K562 (cell line): ENCODE measurements around the gene DUSP28. TPM values are rescaled to one million over a fixed set of nuclear protein-coding genes. Genes with fewer than 3 reads are reported as not detected.

ENCODE experiments used
- ARNT ChIP-seq, 2 experiments: fragments of 450-650 bp; IDR thresholded peaks; 2 replicates each; pipeline ENCODE4 v1.6.1; 2016; ENCODE audit warnings: mild to moderate bottlenecking in 1 of 2
- COPS2 ChIP-seq: fragments of 450-650 bp; conservative IDR thresholded peaks from 2 replicates; pipeline ENCODE4 v1.6.1; 2016; ENCODE audit warnings: mild to moderate bottlenecking, moderate library complexity
- DACH1 ChIP-seq: fragments of 450-650 bp; IDR thresholded peaks from 2 replicates; pipeline ENCODE4 v1.6.1; 2018; ENCODE audit not compliant: partially characterized antibody
- EZH2 ChIP-seq: IDR thresholded peaks from 2 replicates; pipeline ENCODE4 v1.6.1; 2012; ENCODE audit warnings: low read depth, mild to moderate bottlenecking, inconsistent platforms, low read length, borderline replicate concordance
- HDAC3 ChIP-seq: fragments of 450-650 bp; IDR thresholded peaks from 2 replicates; pipeline ENCODE4 v1.6.1; 2018; ENCODE audit warnings: borderline replicate concordance, mild to moderate bottlenecking, moderate library complexity; ENCODE audit not compliant: partially characterized antibody
- MAZ ChIP-seq, 2 experiments: fragments of 450-650 bp in 1 of 2; sonication (generic) in 1 of 2; formaldehyde crosslinking; IDR thresholded peaks in 1 of 2; conservative IDR thresholded peaks in 1 of 2; 2 replicates each; pipeline versions ENCODE4 v1.4.0 to v1.5.0; 2020; ENCODE audit warnings: mild to moderate bottlenecking in 1 of 2, missing genetic modification reagents in 1 of 2
- MTF1 ChIP-seq: fragments of 250-450 bp; sonication (Bioruptor Pico); IDR thresholded peaks from 2 replicates; pipeline ENCODE4 v1.9.0; 2021; ENCODE audit warnings: moderate library complexity, mild to moderate bottlenecking, inconsistent platforms, borderline replicate concordance
- NFRKB ChIP-seq: fragments of 450-650 bp; IDR thresholded peaks from 2 replicates; pipeline ENCODE4 v1.6.1; 2016; ENCODE audit warnings: low read depth
- RAD51 ChIP-seq: fragments of 450-650 bp; IDR thresholded peaks from 2 replicates; pipeline ENCODE4 v1.7.1; 2016; ENCODE audit warnings: low read depth, mild to moderate bottlenecking, borderline replicate concordance
- TEAD2 ChIP-seq: fragments of 450-650 bp; IDR thresholded peaks from 2 replicates; pipeline ENCODE4 v1.6.1; 2016; ENCODE audit warnings: missing genetic modification characterization, control low read depth, missing compliant biosample characterization
- ZNF174 ChIP-seq: fragments of 250-450 bp; sonication (Bioruptor Pico); IDR thresholded peaks from 2 replicates; pipeline ENCODE4 v1.4.0; 2020; ENCODE audit warnings: mild to moderate bottlenecking
- ZNF175 ChIP-seq: fragments of 200-800 bp; sonication (Bioruptor generic); IDR thresholded peaks from 2 replicates; pipeline ENCODE4 v1.6.1; 2016; ENCODE audit warnings: low read depth, mild to moderate bottlenecking, missing genetic modification characterization, missing compliant biosample characterization
- ZNF444 ChIP-seq: fragments of 250-450 bp; sonication (Bioruptor Pico); IDR thresholded peaks from 2 replicates; pipeline ENCODE4 v1.4.0; 2020; ENCODE audit warnings: mild to moderate bottlenecking, moderate library complexity
- polyA plus RNA-seq, 8 experiments: library from polyadenylated mRNA; depleted of rRNA in 4 of 8; stranded (reverse) in 5 of 8; unstranded in 3 of 8; fragments of >200 nt; fragmentation: Nextera tagmentation in 2 of 8; fragmentation: Illumina TruSeq in 1 of 8; extraction: Ambion mirVana in 2 of 8; extraction: Trizol in 1 of 8; gene quantifications; 2 replicates each; pipeline versions ENCODE4 v1.2.1 to v1.2.3, GENCODE V29; 2011 to 2014; ENCODE audit warnings: inconsistent platforms in 1 of 8, missing spikeins in 1 of 8
- total RNA-seq, 7 experiments: library from RNA; depleted of rRNA in 6 of 7; stranded (reverse); fragments of >200 nt in 6 of 7; fragmentation: Illumina TruSeq in 2 of 7; extraction: Trizol in 2 of 7; gene quantifications; 2 replicates each; pipeline versions ENCODE4 v1.2.1 to v1.2.3, GENCODE V29; 2011 to 2021; ENCODE audit warnings: low replicate concordance in 1 of 7
- TF ChIP-seq, protein P1 (sequence below): sonication (generic); formaldehyde crosslinking; IDR thresholded peaks from 2 replicates; pipeline ENCODE4 v1.8.0; 2023; ENCODE audit warnings: mild to moderate bottlenecking, missing genetic modification reagents
- TF ChIP-seq, protein P2 (sequence below), 2 experiments: fragments of 450-650 bp; formaldehyde crosslinking in 1 of 2; IDR thresholded peaks; 2 replicates each; pipeline versions ENCODE4 v1.4.0 to v1.6.1; 2014 to 2020; ENCODE audit warnings: mild to moderate bottlenecking in 2 of 2, borderline replicate concordance in 1 of 2, low read depth in 1 of 2
- TF ChIP-seq, protein P3 (sequence below): sonication (generic); formaldehyde crosslinking; IDR thresholded peaks from 2 replicates; pipeline ENCODE4 v1.9.0; 2022; ENCODE audit warnings: mild to moderate bottlenecking, missing genetic modification reagents
- TF ChIP-seq, protein P4 (sequence below): fragments of 250-450 bp; sonication (Bioruptor Pico); IDR thresholded peaks from 2 replicates; pipeline ENCODE4 v1.4.0; 2020

Gene DUSP28
- total and polyA plus RNA-seq, 9 of the 15 experiments (the other 6 are each of a cell fraction or from before 2014, with no cell fraction given): 2.8 to 8.1 (median 4.2) TPM

DNA sequence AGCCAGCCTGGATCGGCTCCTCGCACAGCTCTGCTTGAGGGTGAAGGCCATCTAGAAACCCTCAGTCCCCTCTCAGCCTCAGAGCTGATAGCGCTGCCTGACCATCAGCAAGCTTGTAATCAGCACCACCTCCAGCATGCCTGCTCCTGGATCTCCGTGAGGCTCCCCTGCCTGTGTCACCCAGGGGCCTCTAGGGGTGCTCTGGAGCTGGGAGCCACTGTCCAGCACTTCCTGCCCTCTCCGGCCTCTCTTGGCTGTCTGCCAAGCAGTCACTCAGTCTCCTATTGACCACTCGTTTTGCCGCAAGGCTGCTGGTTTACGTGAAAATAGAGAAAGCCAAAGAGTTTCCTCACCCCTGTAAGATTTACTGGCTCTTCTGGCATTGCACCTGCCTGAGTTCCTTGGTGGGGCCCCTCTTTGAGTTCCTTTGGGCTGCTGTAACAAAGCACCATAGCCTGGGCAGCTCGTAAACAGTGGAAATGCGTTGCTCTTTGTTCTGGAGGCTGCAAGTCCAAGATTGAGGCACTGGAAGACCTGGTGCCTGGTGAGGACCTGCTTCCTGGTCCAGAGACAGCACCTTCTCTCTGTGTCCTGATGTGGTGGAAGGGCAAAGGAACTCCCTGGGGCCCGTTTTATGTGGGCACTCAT lies 44.3 kb downstream of the DUSP28 start (continued):
- TF ChIP-seq, protein P1, sequence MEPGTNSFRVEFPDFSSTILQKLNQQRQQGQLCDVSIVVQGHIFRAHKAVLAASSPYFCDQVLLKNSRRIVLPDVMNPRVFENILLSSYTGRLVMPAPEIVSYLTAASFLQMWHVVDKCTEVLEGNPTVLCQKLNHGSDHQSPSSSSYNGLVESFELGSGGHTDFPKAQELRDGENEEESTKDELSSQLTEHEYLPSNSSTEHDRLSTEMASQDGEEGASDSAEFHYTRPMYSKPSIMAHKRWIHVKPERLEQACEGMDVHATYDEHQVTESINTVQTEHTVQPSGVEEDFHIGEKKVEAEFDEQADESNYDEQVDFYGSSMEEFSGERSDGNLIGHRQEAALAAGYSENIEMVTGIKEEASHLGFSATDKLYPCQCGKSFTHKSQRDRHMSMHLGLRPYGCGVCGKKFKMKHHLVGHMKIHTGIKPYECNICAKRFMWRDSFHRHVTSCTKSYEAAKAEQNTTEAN (CRISPR knock-in tag): no peak
- TF ChIP-seq MAZ (CRISPR knock-in tag; conservative IDR thresholded peaks at IDR 0.05 in 1 of 2, IDR thresholded peaks at IDR 0.05 in 1 of 2): peak in 1 of 2 experiments; percentile 52; a peak in 1 of 4 replicates
- TF ChIP-seq, protein P2, sequence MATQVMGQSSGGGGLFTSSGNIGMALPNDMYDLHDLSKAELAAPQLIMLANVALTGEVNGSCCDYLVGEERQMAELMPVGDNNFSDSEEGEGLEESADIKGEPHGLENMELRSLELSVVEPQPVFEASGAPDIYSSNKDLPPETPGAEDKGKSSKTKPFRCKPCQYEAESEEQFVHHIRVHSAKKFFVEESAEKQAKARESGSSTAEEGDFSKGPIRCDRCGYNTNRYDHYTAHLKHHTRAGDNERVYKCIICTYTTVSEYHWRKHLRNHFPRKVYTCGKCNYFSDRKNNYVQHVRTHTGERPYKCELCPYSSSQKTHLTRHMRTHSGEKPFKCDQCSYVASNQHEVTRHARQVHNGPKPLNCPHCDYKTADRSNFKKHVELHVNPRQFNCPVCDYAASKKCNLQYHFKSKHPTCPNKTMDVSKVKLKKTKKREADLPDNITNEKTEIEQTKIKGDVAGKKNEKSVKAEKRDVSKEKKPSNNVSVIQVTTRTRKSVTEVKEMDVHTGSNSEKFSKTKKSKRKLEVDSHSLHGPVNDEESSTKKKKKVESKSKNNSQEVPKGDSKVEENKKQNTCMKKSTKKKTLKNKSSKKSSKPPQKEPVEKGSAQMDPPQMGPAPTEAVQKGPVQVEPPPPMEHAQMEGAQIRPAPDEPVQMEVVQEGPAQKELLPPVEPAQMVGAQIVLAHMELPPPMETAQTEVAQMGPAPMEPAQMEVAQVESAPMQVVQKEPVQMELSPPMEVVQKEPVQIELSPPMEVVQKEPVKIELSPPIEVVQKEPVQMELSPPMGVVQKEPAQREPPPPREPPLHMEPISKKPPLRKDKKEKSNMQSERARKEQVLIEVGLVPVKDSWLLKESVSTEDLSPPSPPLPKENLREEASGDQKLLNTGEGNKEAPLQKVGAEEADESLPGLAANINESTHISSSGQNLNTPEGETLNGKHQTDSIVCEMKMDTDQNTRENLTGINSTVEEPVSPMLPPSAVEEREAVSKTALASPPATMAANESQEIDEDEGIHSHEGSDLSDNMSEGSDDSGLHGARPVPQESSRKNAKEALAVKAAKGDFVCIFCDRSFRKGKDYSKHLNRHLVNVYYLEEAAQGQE (IDR thresholded peaks at IDR 0.05; ENCODE audit: borderline replicate concordance): peak; percentile 89
- TF ChIP-seq, protein P2 (CRISPR knock-in tag; IDR thresholded peaks at IDR 0.05; ENCODE audit: low read depth): peak; percentile 53; the same call in 1 of the 2 replicates
- no peak for TF ChIP-seq ARNT (IDR thresholded peaks at IDR 0.05)
- TF ChIP-seq, protein P3, sequence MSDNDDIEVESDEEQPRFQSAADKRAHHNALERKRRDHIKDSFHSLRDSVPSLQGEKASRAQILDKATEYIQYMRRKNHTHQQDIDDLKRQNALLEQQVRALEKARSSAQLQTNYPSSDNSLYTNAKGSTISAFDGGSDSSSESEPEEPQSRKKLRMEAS (CRISPR knock-in tag): peak; percentile 17; the same call in 1 of the 2 replicates
- no peak for TF ChIP-seq MTF1
- TF ChIP-seq, protein P4, sequence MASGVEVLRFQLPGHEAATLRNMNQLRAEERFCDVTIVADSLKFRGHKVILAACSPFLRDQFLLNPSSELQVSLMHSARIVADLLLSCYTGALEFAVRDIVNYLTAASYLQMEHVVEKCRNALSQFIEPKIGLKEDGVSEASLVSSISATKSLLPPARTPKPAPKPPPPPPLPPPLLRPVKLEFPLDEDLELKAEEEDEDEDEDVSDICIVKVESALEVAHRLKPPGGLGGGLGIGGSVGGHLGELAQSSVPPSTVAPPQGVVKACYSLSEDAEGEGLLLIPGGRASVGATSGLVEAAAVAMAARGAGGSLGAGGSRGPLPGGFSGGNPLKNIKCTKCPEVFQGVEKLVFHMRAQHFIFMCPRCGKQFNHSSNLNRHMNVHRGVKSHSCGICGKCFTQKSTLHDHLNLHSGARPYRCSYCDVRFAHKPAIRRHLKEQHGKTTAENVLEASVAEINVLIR (CRISPR knock-in tag): no peak
- no peak for TF ChIP-seq EZH2
- TF ChIP-seq HDAC3: no peak
- no peak for TF ChIP-seq TEAD2 (tag)
- TF ChIP-seq COPS2: no peak
- no peak for TF ChIP-seq ZNF444 (CRISPR knock-in tag)
- no peak for TF ChIP-seq ZNF174 (CRISPR knock-in tag)
- TF ChIP-seq ZNF175 (CRISPR knock-in tag): no peak
- TF ChIP-seq NFRKB: no peak
- TF ChIP-seq DACH1: no peak
- no peak for TF ChIP-seq RAD51
